Measurements from ENCODE around the gene CA4. TPM values are rescaled to one million over a fixed set of nuclear protein-coding genes. Genes with fewer than 3 reads are reported as not detected.

The CA4 gene
- total RNA-seq, 2 donors from 2014 or later: 0.96 to 4.7 TPM

DNA sequence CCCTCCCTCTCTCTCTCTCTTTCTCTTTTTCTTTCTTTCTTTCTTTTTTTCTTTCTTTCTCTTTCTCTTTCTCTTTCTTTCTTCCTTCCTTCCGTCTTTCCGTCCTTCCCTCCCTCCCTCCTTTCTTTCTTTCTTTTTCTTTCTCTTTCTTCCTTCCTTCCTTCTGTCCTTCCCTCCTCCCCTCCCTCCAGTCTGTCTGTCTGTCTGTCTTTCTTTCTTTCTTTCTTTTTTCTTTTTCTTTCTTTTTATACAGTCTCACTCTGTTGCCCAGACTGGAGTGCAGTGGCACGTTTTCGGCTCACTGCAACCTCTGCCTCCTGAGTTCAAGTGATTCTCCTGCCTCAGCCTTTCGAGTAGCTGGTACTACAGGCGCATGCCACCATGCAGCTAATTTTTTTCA lies 14.4 kb downstream of the CA4 start:
- Histone ChIP-seq H3K27me3 (replicated peaks; ENCODE audit: insufficient read depth) (peaks cover 2% of the 10 kb centered on the region), H3K9me3 (no peaks in the 10 kb centered on the region), H3K4me1 (replicated peaks) (no peaks in the 10 kb centered on the region), H3K36me3 (no peaks in the 10 kb centered on the region), H3K4me3 (no peak overlapping the region), H3K27ac (no peak overlapping the region)
- TF ChIP-seq POLR2A (IDR thresholded peaks at IDR 0.05) (no peak), POLR2AphosphoS5 (IDR thresholded peaks at IDR 0.05) (no peak)
- TF ChIP-seq, protein P1, sequence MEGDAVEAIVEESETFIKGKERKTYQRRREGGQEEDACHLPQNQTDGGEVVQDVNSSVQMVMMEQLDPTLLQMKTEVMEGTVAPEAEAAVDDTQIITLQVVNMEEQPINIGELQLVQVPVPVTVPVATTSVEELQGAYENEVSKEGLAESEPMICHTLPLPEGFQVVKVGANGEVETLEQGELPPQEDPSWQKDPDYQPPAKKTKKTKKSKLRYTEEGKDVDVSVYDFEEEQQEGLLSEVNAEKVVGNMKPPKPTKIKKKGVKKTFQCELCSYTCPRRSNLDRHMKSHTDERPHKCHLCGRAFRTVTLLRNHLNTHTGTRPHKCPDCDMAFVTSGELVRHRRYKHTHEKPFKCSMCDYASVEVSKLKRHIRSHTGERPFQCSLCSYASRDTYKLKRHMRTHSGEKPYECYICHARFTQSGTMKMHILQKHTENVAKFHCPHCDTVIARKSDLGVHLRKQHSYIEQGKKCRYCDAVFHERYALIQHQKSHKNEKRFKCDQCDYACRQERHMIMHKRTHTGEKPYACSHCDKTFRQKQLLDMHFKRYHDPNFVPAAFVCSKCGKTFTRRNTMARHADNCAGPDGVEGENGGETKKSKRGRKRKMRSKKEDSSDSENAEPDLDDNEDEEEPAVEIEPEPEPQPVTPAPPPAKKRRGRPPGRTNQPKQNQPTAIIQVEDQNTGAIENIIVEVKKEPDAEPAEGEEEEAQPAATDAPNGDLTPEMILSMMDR (IDR thresholded peaks at IDR 0.05): no peak
- DNase-seq (ENCODE audit: low spot score): no peak
- intact Hi-C loops (cut with DNase I): no loop called here
- WGBS: 89% methylated on average over 6 of the region's 6 CpGs

GRCh38 chr17:60164697-60165096 lies 14.9 kb downstream of the CA4 start:
- TF ChIP-seq, protein P1 (IDR thresholded peaks at IDR 0.05): no peak
- no peak for TF ChIP-seq POLR2A (IDR thresholded peaks at IDR 0.05)
- no peak for TF ChIP-seq POLR2AphosphoS5 (IDR thresholded peaks at IDR 0.05)
- H3K27me3 ChIP-seq (replicated peaks; ENCODE audit: insufficient read depth): peaks cover 2% of the 10 kb centered on the region
- intact Hi-C loops (cut with DNase I): no loop called here
- H3K4me3 ChIP-seq: no peak overlapping the region
- H3K4me1 ChIP-seq (replicated peaks): no peaks in the 10 kb centered on the region
- no peak for DNase-seq (ENCODE audit: low spot score)
- H3K36me3 ChIP-seq: no peaks in the 10 kb centered on the region
- no peaks in the 10 kb centered on the region for H3K9me3 ChIP-seq
- H3K27ac ChIP-seq: no peak overlapping the region
- WGBS: 45% methylated on average over 5 of the region's 5 CpGs

DNA sequence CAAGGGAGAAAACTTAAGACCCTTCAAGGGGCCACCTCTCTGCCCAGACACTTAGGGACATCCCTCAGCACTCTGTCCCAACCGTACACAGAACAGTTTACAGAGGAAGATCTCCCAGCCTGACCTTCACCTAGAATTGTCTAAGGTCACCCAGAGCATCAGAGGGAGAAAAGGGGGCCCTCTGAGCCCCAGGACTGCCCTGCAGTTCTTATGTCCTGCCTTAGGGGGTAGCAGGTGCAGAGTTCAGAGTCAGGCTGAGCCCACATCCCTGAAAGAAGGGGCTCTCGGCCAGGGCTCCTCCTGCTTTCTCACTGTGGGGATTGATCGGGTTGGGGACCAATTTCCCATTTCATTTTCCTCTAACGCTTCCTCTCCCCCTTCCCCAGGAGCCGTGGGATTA lies 15.4 kb downstream of the CA4 start:
- Histone ChIP-seq H3K4me3 (no peak overlapping the region), H3K27me3 (replicated peaks; ENCODE audit: insufficient read depth) (peaks cover 1% of the 10 kb centered on the region), H3K27ac (no peak overlapping the region), H3K9me3 (no peaks in the 10 kb centered on the region), H3K36me3 (no peaks in the 10 kb centered on the region), H3K4me1 (replicated peaks) (no peaks in the 10 kb centered on the region)
- TF ChIP-seq POLR2AphosphoS5 (IDR thresholded peaks at IDR 0.05): no peak
- TF ChIP-seq, protein P1 (IDR thresholded peaks at IDR 0.05): no peak
- TF ChIP-seq POLR2A (IDR thresholded peaks at IDR 0.05): no peak
- DNase-seq (ENCODE audit: low spot score): no peak
- intact Hi-C loops (cut with DNase I): no loop called here
- WGBS: 56% methylated on average over 5 of the region's 5 CpGs

DNA sequence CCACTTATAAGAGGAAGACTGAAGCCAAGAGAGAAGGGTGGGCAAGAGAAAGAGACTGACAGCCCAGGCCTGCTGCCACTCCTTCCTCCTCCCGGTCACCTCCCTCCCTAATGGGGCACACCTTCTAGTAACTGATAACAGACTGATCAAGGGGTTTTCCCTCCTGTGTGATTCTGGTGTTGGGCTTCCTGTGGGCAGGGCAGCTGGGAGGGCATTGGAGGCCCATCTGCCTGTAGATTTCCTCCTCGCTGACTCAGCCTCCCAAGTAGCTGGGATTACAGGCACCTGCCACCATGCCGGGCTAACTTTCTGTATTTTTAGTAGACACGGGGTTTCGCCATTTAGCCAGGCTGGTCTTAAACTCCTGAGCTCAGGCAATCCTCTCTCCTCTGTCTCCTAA lies 16.2 kb downstream of the CA4 start:
- Histone ChIP-seq H3K27me3 (replicated peaks; ENCODE audit: insufficient read depth) (no peaks in the 10 kb centered on the region), H3K36me3 (no peaks in the 10 kb centered on the region), H3K4me3 (no peak overlapping the region), H3K27ac (no peak overlapping the region), H3K4me1 (replicated peaks) (no peaks in the 10 kb centered on the region), H3K9me3 (no peaks in the 10 kb centered on the region)
- no peak for DNase-seq (ENCODE audit: low spot score)
- intact Hi-C loops (cut with DNase I): no loop called here
- TF ChIP-seq POLR2A (IDR thresholded peaks at IDR 0.05) (no peak), POLR2AphosphoS5 (IDR thresholded peaks at IDR 0.05) (no peak)
- TF ChIP-seq, protein P1 (IDR thresholded peaks at IDR 0.05): no peak
- 79% methylated on average over 5 of the region's 5 CpGs for WGBS

DNA sequence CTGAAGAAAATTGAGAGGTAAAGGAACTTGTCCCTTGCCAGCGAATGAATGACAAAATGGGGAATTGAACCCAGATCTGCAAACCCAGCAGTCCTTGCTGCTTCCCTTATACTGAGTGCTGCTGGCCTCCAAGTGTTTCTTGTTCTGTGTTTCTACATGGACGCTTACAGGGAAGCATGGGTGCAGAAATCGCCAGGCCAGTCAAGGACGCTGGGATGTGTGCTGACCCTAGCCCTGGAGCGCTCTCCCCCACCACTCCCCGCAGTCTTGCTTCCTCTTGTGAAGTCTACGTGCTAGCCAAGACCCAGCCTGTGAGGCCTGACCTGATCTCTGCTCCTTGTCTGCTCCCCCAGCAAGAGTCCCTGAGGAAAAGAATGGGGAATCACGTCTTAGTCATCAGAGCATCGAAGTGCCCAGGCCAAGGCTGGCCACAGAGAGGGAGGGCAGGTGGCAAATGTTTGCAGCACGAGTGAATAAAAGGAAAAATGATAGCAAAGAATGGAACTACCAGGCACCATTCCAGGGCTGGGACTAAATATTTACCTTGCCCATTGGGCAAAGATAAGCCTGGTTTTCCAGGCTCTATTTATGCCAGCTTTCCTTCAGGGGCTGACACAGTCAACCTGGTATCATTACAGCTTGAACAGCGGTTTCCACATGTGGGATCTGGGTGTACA lies 17.4 kb downstream of the CA4 start:
- intact Hi-C loops (cut with DNase I): no loop called here
- TF ChIP-seq POLR2AphosphoS5 (IDR thresholded peaks at IDR 0.05): no peak
- TF ChIP-seq POLR2A (IDR thresholded peaks at IDR 0.05): no peak
- TF ChIP-seq, protein P1 (IDR thresholded peaks at IDR 0.05): no peak
- WGBS: 67% methylated on average over 11 of the region's 11 CpGs
- Histone ChIP-seq H3K27me3 (replicated peaks; ENCODE audit: insufficient read depth) (no peaks in the 10 kb centered on the region), H3K27ac (no peak overlapping the region), H3K4me3 (no peak overlapping the region), H3K9me3 (no peaks in the 10 kb centered on the region), H3K36me3 (no peaks in the 10 kb centered on the region), H3K4me1 (replicated peaks) (no peaks in the 10 kb centered on the region)
- no peak for DNase-seq (ENCODE audit: low spot score)

Measured in prostate gland (tissue), 2 donors.